K562 (cell line): ENCODE results near the gene EFS. TPM values are rescaled to one million over a fixed set of nuclear protein-coding genes. Genes with fewer than 3 reads are reported as not detected.

Experiments
- CEBPB ChIP-seq: fragments of 450-650 bp; IDR thresholded peaks from 2 replicates; pipeline ENCODE4 v1.6.1; 2016; ENCODE audit warnings: missing genetic modification characterization, missing compliant biosample characterization
- GATAD2A ChIP-seq: fragments of 450-650 bp; IDR thresholded peaks from 2 replicates; pipeline ENCODE4 v1.6.1; 2017
- HNRNPH1 ChIP-seq: fragments of 200-400 bp; formaldehyde crosslinking; optimal IDR thresholded peaks from 2 replicates; pipeline ENCODE3; 2017; ENCODE audit warnings: low read depth, mild to moderate bottlenecking, low read length, moderate library complexity
- TARDBP ChIP-seq: fragments of 450-650 bp; IDR thresholded peaks from 2 replicates; pipeline ENCODE4 v1.6.1; 2016
- YY1 ChIP-seq, 3 experiments: IDR thresholded peaks; 2 replicates each; pipeline ENCODE4 v1.6.1; 2011; ENCODE audit warnings: low read length in 2 of 3, mild to moderate bottlenecking in 2 of 3, moderate library complexity in 2 of 3, borderline replicate concordance in 1 of 3, control low read depth in 1 of 3, low read depth in 1 of 3; ENCODE audit not compliant: insufficient read depth in 3 of 3, insufficient replicate concordance in 2 of 3, control insufficient read depth in 1 of 3, insufficient read length in 1 of 3; ENCODE audit errors: extremely low read depth in 1 of 3
- ZNF165 ChIP-seq: fragments of 250-450 bp; sonication (Bioruptor Pico); IDR thresholded peaks from 2 replicates; pipeline ENCODE4 v1.4.0; 2020; ENCODE audit warnings: borderline replicate concordance
- ZNF175 ChIP-seq: fragments of 200-800 bp; sonication (Bioruptor generic); IDR thresholded peaks from 2 replicates; pipeline ENCODE4 v1.6.1; 2016; ENCODE audit warnings: low read depth, mild to moderate bottlenecking, missing genetic modification characterization, missing compliant biosample characterization
- polyA plus RNA-seq, 8 experiments: library from polyadenylated mRNA; depleted of rRNA in 4 of 8; stranded (reverse) in 5 of 8; unstranded in 3 of 8; fragments of >200 nt; fragmentation: Nextera tagmentation in 2 of 8; fragmentation: Illumina TruSeq in 1 of 8; extraction: Ambion mirVana in 2 of 8; extraction: Trizol in 1 of 8; gene quantifications; 2 replicates each; pipeline versions ENCODE4 v1.2.1 to v1.2.3, GENCODE V29; 2011 to 2014; ENCODE audit warnings: inconsistent platforms in 1 of 8, missing spikeins in 1 of 8
- total RNA-seq, 7 experiments: library from RNA; depleted of rRNA in 6 of 7; stranded (reverse); fragments of >200 nt in 6 of 7; fragmentation: Illumina TruSeq in 2 of 7; extraction: Trizol in 2 of 7; gene quantifications; 2 replicates each; pipeline versions ENCODE4 v1.2.1 to v1.2.3, GENCODE V29; 2011 to 2021; ENCODE audit warnings: low replicate concordance in 1 of 7
- TF ChIP-seq, protein P1 (sequence below): sonication (generic); formaldehyde crosslinking; IDR thresholded peaks from 2 replicates; pipeline ENCODE4 v1.8.1; 2023; ENCODE audit warnings: mild to moderate bottlenecking, missing genetic modification reagents
- TF ChIP-seq, protein P2 (sequence below): fragments of 450-650 bp; formaldehyde crosslinking; IDR thresholded peaks from 2 replicates; pipeline ENCODE4 v1.4.0; 2020; ENCODE audit warnings: mild to moderate bottlenecking, mixed read lengths
- TF ChIP-seq, protein P3 (sequence below): fragments of 250-450 bp; sonication (Bioruptor Pico); IDR thresholded peaks from 2 replicates; pipeline ENCODE4 v1.8.0; 2021; ENCODE audit warnings: borderline replicate concordance, mild to moderate bottlenecking, moderate library complexity; ENCODE audit not compliant: poor library complexity, severe bottlenecking
- TF ChIP-seq, protein P4 (sequence below): fragments of 200-800 bp; sonication (Bioruptor generic); IDR thresholded peaks from 2 replicates; pipeline ENCODE4 v1.6.1; 2017; ENCODE audit warnings: missing genetic modification characterization, missing compliant biosample characterization

The EFS gene
- total and polyA plus RNA-seq, 9 of the 15 experiments (the other 6 are each of a cell fraction or from before 2014, with no cell fraction given), result 0.01 to 0.03 TPM; not detected in 7

GRCh38 chr14:23359167-23359626 lies 5.8 kb downstream of the EFS start (continued):
- TF ChIP-seq, protein P1, sequence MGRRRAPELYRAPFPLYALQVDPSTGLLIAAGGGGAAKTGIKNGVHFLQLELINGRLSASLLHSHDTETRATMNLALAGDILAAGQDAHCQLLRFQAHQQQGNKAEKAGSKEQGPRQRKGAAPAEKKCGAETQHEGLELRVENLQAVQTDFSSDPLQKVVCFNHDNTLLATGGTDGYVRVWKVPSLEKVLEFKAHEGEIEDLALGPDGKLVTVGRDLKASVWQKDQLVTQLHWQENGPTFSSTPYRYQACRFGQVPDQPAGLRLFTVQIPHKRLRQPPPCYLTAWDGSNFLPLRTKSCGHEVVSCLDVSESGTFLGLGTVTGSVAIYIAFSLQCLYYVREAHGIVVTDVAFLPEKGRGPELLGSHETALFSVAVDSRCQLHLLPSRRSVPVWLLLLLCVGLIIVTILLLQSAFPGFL (CRISPR knock-in tag), result no peak
- TF ChIP-seq, protein P2, sequence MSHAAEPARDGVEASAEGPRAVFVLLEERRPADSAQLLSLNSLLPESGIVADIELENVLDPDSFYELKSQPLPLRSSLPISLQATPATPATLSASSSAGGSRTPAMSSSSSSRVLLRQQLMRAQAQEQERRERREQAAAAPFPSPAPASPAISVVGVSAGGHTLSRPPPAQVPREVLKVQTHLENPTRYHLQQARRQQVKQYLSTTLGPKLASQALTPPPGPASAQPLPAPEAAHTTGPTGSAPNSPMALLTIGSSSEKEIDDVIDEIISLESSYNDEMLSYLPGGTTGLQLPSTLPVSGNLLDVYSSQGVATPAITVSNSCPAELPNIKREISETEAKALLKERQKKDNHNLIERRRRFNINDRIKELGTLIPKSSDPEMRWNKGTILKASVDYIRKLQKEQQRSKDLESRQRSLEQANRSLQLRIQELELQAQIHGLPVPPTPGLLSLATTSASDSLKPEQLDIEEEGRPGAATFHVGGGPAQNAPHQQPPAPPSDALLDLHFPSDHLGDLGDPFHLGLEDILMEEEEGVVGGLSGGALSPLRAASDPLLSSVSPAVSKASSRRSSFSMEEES, result no peak
- no peak for TF ChIP-seq ZNF175 (CRISPR knock-in tag)
- TF ChIP-seq YY1 (IDR thresholded peaks at IDR 0.05; ENCODE audit: borderline replicate concordance in 1 of 3, control insufficient read depth in 1 of 3, extremely low read depth in 1 of 3, insufficient read depth in 3 of 3, insufficient read length in 1 of 3, insufficient replicate concordance in 2 of 3, low read depth in 1 of 3, low read length in 2 of 3), result no peak
- TF ChIP-seq, protein P3, sequence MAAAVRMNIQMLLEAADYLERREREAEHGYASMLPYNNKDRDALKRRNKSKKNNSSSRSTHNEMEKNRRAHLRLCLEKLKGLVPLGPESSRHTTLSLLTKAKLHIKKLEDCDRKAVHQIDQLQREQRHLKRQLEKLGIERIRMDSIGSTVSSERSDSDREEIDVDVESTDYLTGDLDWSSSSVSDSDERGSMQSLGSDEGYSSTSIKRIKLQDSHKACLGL (CRISPR knock-in tag), result no peak
- TF ChIP-seq GATAD2A, result no peak
- TF ChIP-seq CEBPB (tag), result no peak
- no peak for TF ChIP-seq ZNF165 (CRISPR knock-in tag)
- TF ChIP-seq HNRNPH1, result no peak
- no peak for TF ChIP-seq TARDBP
- TF ChIP-seq, protein P4, sequence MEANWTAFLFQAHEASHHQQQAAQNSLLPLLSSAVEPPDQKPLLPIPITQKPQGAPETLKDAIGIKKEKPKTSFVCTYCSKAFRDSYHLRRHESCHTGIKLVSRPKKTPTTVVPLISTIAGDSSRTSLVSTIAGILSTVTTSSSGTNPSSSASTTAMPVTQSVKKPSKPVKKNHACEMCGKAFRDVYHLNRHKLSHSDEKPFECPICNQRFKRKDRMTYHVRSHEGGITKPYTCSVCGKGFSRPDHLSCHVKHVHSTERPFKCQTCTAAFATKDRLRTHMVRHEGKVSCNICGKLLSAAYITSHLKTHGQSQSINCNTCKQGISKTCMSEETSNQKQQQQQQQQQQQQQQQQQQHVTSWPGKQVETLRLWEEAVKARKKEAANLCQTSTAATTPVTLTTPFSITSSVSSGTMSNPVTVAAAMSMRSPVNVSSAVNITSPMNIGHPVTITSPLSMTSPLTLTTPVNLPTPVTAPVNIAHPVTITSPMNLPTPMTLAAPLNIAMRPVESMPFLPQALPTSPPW (CRISPR knock-in tag), result no peak
